GM19328 (cell line): ENCODE measurements around the gene ADAMTS4.

Source experiments
- ATAC-seq: cut with Tn5 transposase; IDR thresholded peaks from one replicate; pipeline ENCODE4 v1.9.1; 2021; ENCODE audit warnings: mild to moderate bottlenecking, moderate library complexity; ENCODE audit not compliant: unreplicated experiment

The ADAMTS4 gene

GRCh38 chr1:161222175-161223019 is 23.5 kb upstream of the ADAMTS4 start:
- ATAC-seq, result no peak

GRCh38 chr1:161220002-161220401 is 21.1 kb upstream of the ADAMTS4 start:
- ATAC-seq, result no peak

- ATAC-seq, result no peak
Observed at GRCh38 chr1:161219078-161219892, 20.4 kb upstream of the ADAMTS4 start.

GRCh38 chr1:161218301-161219077 is 19.6 kb upstream of the ADAMTS4 start:
- ATAC-seq, result no peak

- no peak for ATAC-seq
Observed at GRCh38 chr1:161217831-161218230, 19.0 kb upstream of the ADAMTS4 start.

GRCh38 chr1:161216945-161217712 is 18.3 kb upstream of the ADAMTS4 start:
- ATAC-seq, result peak; percentile 78

GRCh38 chr1:161215076-161215475 is 16.2 kb upstream of the ADAMTS4 start, which contains the start of gene FCER1G:
Gene FCER1G, plus strand, starts transcription at chr1:161215295. Its CDS starts 27 bp downstream, at chr1:161215322.
- ATAC-seq, result no peak

GRCh38 chr1:161214369-161214768 is 15.5 kb upstream of the ADAMTS4 start:
- no peak for ATAC-seq

GRCh38 chr1:161209790-161210409 is 11.0 kb upstream of the ADAMTS4 start:
- ATAC-seq, result no peak

GRCh38 chr1:161207173-161207572 is 8.3 kb upstream of the ADAMTS4 start:
- ATAC-seq, result no peak

GRCh38 chr1:161206411-161207140 is 7.7 kb upstream of the ADAMTS4 start:
- no peak for ATAC-seq

- peak; percentile 94 for ATAC-seq
Observed at GRCh38 chr1:161201836-161202712, 3.2 kb upstream of the ADAMTS4 start, which contains the start of gene NDUFS2. Gene NDUFS2, plus strand, starts transcription at chr1:161202367. Its CDS starts 19 bp downstream, at chr1:161202386.

- ATAC-seq, result no peak
Observed at GRCh38 chr1:161200992-161201835, 2.4 kb upstream of the ADAMTS4 start.

- no peak for ATAC-seq
Observed at GRCh38 chr1:161200421-161200991, 1.7 kb upstream of the ADAMTS4 start.

- ATAC-seq, result no peak
Observed at GRCh38 chr1:161199506-161200139, 769 bp upstream of the ADAMTS4 start.

- ATAC-seq, result no peak
Observed at GRCh38 chr1:161198194-161198896, 509 bp downstream of the ADAMTS4 start.
